NCI-H1417 (cell line): ENCODE data around the gene MSLN.
A peak's percentile ranks its signal among the peaks of the same experiment; 100 is the strongest.

Source experiments
- DNase-seq, 3 experiments: peaks; one replicate each; lab custom pipeline; 2025; lab: John Stamatoyannopoulos, UW

Gene MSLN

GRCh38 chr16:722835-723633 is 37.5 kb upstream of the MSLN start:
- no peak for DNase-seq

- no peak for DNase-seq
Observed at GRCh38 chr16:723695-724094, 36.8 kb upstream of the MSLN start.

- DNase-seq: no peak
Observed at GRCh38 chr16:724188-725040, 36.1 kb upstream of the MSLN start.

GRCh38 chr16:725041-725376 is 35.5 kb upstream of the MSLN start:
- DNase-seq: no peak

- DNase-seq: no peak
Observed at GRCh38 chr16:725463-726187, 34.9 kb upstream of the MSLN start.

- no peak for DNase-seq
Observed at GRCh38 chr16:726188-726437, 34.4 kb upstream of the MSLN start.

GRCh38 chr16:726438-727290 is 33.9 kb upstream of the MSLN start, which contains the start of the genes CCDC78 and HAGHL:
Gene CCDC78, minus strand, starts transcription at chr16:726443. Its CDS starts 76 bp downstream, at chr16:726367.
Gene HAGHL, plus strand, starts transcription at chr16:727106. Its CDS starts 404 bp downstream, at chr16:727510.
- peak; percentile 34 to 47 (median 39) for DNase-seq

GRCh38 chr16:727291-727977 is 33.1 kb upstream of the MSLN start:
- DNase-seq: peak in 2 of 3 experiments; percentile 47 to 52

- DNase-seq: peak; percentile 73 to 85 (median 84)
Observed at GRCh38 chr16:728131-728889, 32.2 kb upstream of the MSLN start.

- DNase-seq: no peak
Observed at GRCh38 chr16:728890-729744, 31.4 kb upstream of the MSLN start.

- no peak for DNase-seq
Observed at GRCh38 chr16:729768-730665, 30.5 kb upstream of the MSLN start.

- no peak for DNase-seq
Observed at GRCh38 chr16:730666-731509, 29.6 kb upstream of the MSLN start.

- no peak for DNase-seq
Observed at GRCh38 chr16:732332-732731, 28.2 kb upstream of the MSLN start.

- no peak for DNase-seq
Observed at GRCh38 chr16:732936-733335, 27.6 kb upstream of the MSLN start.

GRCh38 chr16:733382-734207 is 26.9 kb upstream of the MSLN start:
- no peak for DNase-seq

GRCh38 chr16:734208-734980 is 26.1 kb upstream of the MSLN start:
- no peak for DNase-seq
